Neural progenitor cell (in vitro differentiated cells): ENCODE results near the gene CCDC73. TPM values are rescaled to one million over a fixed set of nuclear protein-coding genes. Genes with fewer than 3 reads are reported as not detected.
"Not testable (repeated sequence)": the region's sequence is repeated elsewhere in the genome, so short reads cannot be mapped to it uniquely, and the experiment has no call there.

Experiments
- DNase-seq: peaks from one replicate; pipeline ENCODE4 v3.0.0-alpha.2; 2016; ENCODE audit warnings: low spot score
- H2AFZ ChIP-seq: fragments of 200-600 bp; sonication (generic); replicated peaks from 2 replicates; pipeline ENCODE4 v1.6.1; 2016; ENCODE audit warnings: antibody characterized with exemption
- H3F3A ChIP-seq: fragments of 200-600 bp; sonication (generic); 2 replicates; pipeline ENCODE4 v1.6.1; 2016; ENCODE audit warnings: antibody characterized with exemption, low read depth
- H3K27ac ChIP-seq: fragments of 200-600 bp; sonication (generic); 2 replicates; pipeline ENCODE4 v1.5.1; 2016; ENCODE audit warnings: mild to moderate bottlenecking
- H3K27me3 ChIP-seq: fragments of 200-600 bp; sonication (generic); 2 replicates; pipeline ENCODE4 v1.6.1; 2016; ENCODE audit warnings: mild to moderate bottlenecking, moderate library complexity
- H3K36me3 ChIP-seq: fragments of 200-600 bp; sonication (generic); 2 replicates; pipeline ENCODE4 v1.5.1; 2016
- H3K4me1 ChIP-seq: fragments of 200-600 bp; sonication (generic); 2 replicates; pipeline ENCODE4 v1.6.1; 2016; ENCODE audit warnings: mixed run types
- H3K4me2 ChIP-seq: fragments of 200-600 bp; sonication (generic); 2 replicates; pipeline ENCODE4 v1.6.1; 2016
- H3K4me3 ChIP-seq: fragments of 200-600 bp; sonication (generic); 2 replicates; pipeline ENCODE4 v1.5.1; 2016
- H3K79me2 ChIP-seq: fragments of 200-600 bp; sonication (generic); 2 replicates; pipeline ENCODE4 v1.6.1; 2016; ENCODE audit warnings: low read depth
- H3K9ac ChIP-seq: fragments of 200-600 bp; sonication (generic); 2 replicates; pipeline ENCODE4 v1.6.1; 2016
- H3K9me3 ChIP-seq: fragments of 200-600 bp; sonication (generic); 2 replicates; pipeline ENCODE4 v1.5.1; 2016; ENCODE audit warnings: low read depth
- H4K20me1 ChIP-seq: fragments of 200-600 bp; sonication (generic); 2 replicates; pipeline ENCODE4 v1.6.1; 2016; ENCODE audit warnings: low read depth
- H3K27ac Mint-ChIP-seq: 3 replicates; pipeline ENCODE4 v1.8.0; 2021; ENCODE audit warnings: mixed read lengths
- H3K27me3 Mint-ChIP-seq: 2 replicates; pipeline ENCODE4 v1.8.0; 2022; ENCODE audit warnings: low read depth, mild to moderate bottlenecking, inconsistent platforms, moderate library complexity, mixed read lengths; ENCODE audit not compliant: insufficient read depth
- H3K36me3 Mint-ChIP-seq: 3 replicates; pipeline ENCODE4 v1.8.0; 2021; ENCODE audit warnings: mixed read lengths
- H3K4me1 Mint-ChIP-seq: 3 replicates; pipeline ENCODE4 v1.8.0; 2021; ENCODE audit warnings: mixed read lengths
- H3K4me3 Mint-ChIP-seq: 3 replicates; pipeline ENCODE4 v1.8.0; 2021; ENCODE audit warnings: mild to moderate bottlenecking, moderate library complexity, mixed read lengths
- H3K9me3 Mint-ChIP-seq: 3 replicates; pipeline ENCODE4 v1.8.0; 2020; ENCODE audit warnings: mixed read lengths
- CTCF ChIP-seq: fragments of 200-600 bp; sonication (generic); IDR thresholded peaks from 2 replicates; pipeline ENCODE4 v1.5.1; 2017; ENCODE audit warnings: antibody characterized with exemption, mild to moderate bottlenecking
- EZH2 ChIP-seq: fragments of 200-600 bp; sonication (generic); IDR thresholded peaks from 2 replicates; pipeline ENCODE4 v1.6.1; 2017; ENCODE audit warnings: antibody characterized with exemption, mild to moderate bottlenecking, moderate library complexity
- EZH2phosphoT487 ChIP-seq: fragments of 200-600 bp; sonication (generic); IDR thresholded peaks from 2 replicates; pipeline ENCODE4 v1.6.1; 2017; ENCODE audit warnings: antibody characterized with exemption
- total RNA-seq: library from RNA; depleted of rRNA; stranded (reverse); fragments of >200 nt; gene quantifications from 2 replicates; pipeline ENCODE4 v1.2.3, GENCODE V29; 2015; ENCODE audit warnings: low replicate concordance

The CCDC73 gene
- total RNA-seq, 1 donor from 2014 or later: not detected

- DNase-seq: no peak
- no peaks in the 10 kb centered on the region for H3K9me3 ChIP-seq
- Mint-ChIP-seq H3K4me3 (no peak overlapping the region), H3K9me3 (peaks cover 3% of the 10 kb centered on the region), H3K27me3 (no peaks in the 10 kb centered on the region), H3K4me1 (no peaks in the 10 kb centered on the region), H3K36me3 (no peaks in the 10 kb centered on the region), H3K27ac (no peak overlapping the region)
- no peaks in the 10 kb centered on the region for H3K79me2 ChIP-seq
- TF ChIP-seq EZH2 (no peak), EZH2phosphoT487 (no peak), CTCF (no peak)
- H3K27me3 ChIP-seq: no peaks in the 10 kb centered on the region
- H3K27ac ChIP-seq: no peak overlapping the region
- no peak overlapping the region for H3K9ac ChIP-seq
- H3K36me3 ChIP-seq: no peaks in the 10 kb centered on the region
- no peak overlapping the region for H3K4me3 ChIP-seq
- H3K4me2 ChIP-seq: no peak overlapping the region
- no peak overlapping the region for H2AFZ ChIP-seq
- H4K20me1 ChIP-seq: no peaks in the 10 kb centered on the region
- H3K4me1 ChIP-seq: no peaks in the 10 kb centered on the region
- no peaks in the 10 kb centered on the region for H3F3A ChIP-seq
Observed at GRCh38 chr11:32758291-32758690, 36.2 kb downstream of the CCDC73 start.

- H3F3A ChIP-seq, H3K4me3 Mint-ChIP-seq, H3K79me2 ChIP-seq, H3K27me3 ChIP-seq, H3K9me3 Mint-ChIP-seq, H3K27me3 Mint-ChIP-seq, H2AFZ ChIP-seq, H4K20me1 ChIP-seq, H3K9me3 ChIP-seq, H3K36me3 Mint-ChIP-seq, H3K27ac Mint-ChIP-seq, H3K36me3 ChIP-seq, H3K27ac ChIP-seq, H3K4me1 Mint-ChIP-seq, H3K9ac ChIP-seq, H3K4me1 ChIP-seq, H3K4me3 ChIP-seq, DNase-seq, H3K4me2 ChIP-seq: not testable (repeated sequence)
Observed at GRCh38 chr11:32753181-32753580, 41.3 kb downstream of the CCDC73 start.

- H2AFZ ChIP-seq: no peak overlapping the region
- H3K27ac ChIP-seq: no peak overlapping the region
- DNase-seq: no peak
- no peak overlapping the region for H3K4me2 ChIP-seq
- H3K27me3 Mint-ChIP-seq: peaks cover 2% of the 10 kb centered on the region
- no peaks in the 10 kb centered on the region for H3K36me3 ChIP-seq
- H4K20me1 ChIP-seq: no peaks in the 10 kb centered on the region
- no peaks in the 10 kb centered on the region for H3K9me3 ChIP-seq
- no peaks in the 10 kb centered on the region for H3K4me1 ChIP-seq
- TF ChIP-seq EZH2phosphoT487 (no peak), CTCF (no peak), EZH2 (no peak)
- H3K79me2 ChIP-seq: no peaks in the 10 kb centered on the region
- peaks cover 12% of the 10 kb centered on the region for H3K9me3 Mint-ChIP-seq
- H3K27me3 ChIP-seq: no peaks in the 10 kb centered on the region
- no peaks in the 10 kb centered on the region for H3K4me1 Mint-ChIP-seq
- no peak overlapping the region for H3K4me3 ChIP-seq
- H3K27ac Mint-ChIP-seq: no peak overlapping the region
- H3K36me3 Mint-ChIP-seq: no peaks in the 10 kb centered on the region
- no peak overlapping the region for H3K9ac ChIP-seq
- no peaks in the 10 kb centered on the region for H3F3A ChIP-seq
- H3K4me3 Mint-ChIP-seq: no peak overlapping the region
Observed at GRCh38 chr11:32752001-32752400, 42.5 kb downstream of the CCDC73 start.

GRCh38 chr11:32751381-32751780 is 43.1 kb downstream of the CCDC73 start:
- DNase-seq: no peak
- Histone ChIP-seq H3K9ac (no peak overlapping the region), H3K36me3 (no peaks in the 10 kb centered on the region), H2AFZ (no peak overlapping the region), H3K27me3 (no peaks in the 10 kb centered on the region), H3K4me3 (no peak overlapping the region), H3K4me2 (no peak overlapping the region), H4K20me1 (no peaks in the 10 kb centered on the region), H3K27ac (no peak overlapping the region), H3K79me2 (no peaks in the 10 kb centered on the region), H3K9me3 (no peaks in the 10 kb centered on the region), H3F3A (no peaks in the 10 kb centered on the region), H3K4me1 (no peaks in the 10 kb centered on the region)
- Mint-ChIP-seq H3K4me3 (no peak overlapping the region), H3K9me3 (peaks cover 12% of the 10 kb centered on the region), H3K27ac (no peak overlapping the region), H3K27me3 (peaks cover 2% of the 10 kb centered on the region), H3K36me3 (no peaks in the 10 kb centered on the region), H3K4me1 (no peaks in the 10 kb centered on the region)
- TF ChIP-seq EZH2 (no peak), EZH2phosphoT487 (no peak), CTCF (no peak)
